Thymus (tissue), 11 donors: ENCODE results near the gene MAP6D1. TPM values are rescaled to one million over a fixed set of nuclear protein-coding genes. Genes with fewer than 3 reads are reported as not detected.
"Not testable (repeated sequence)": the region's sequence is repeated elsewhere in the genome, so short reads cannot be mapped to it uniquely, and the experiment has no call there.

Experiments used
- DNase-seq, 9 donors: peaks; one replicate each; pipeline ENCODE4 v3.0.0-alpha.2; 2013; ENCODE audit warnings: low spot score in 9 of 9, low read depth in 6 of 9, missing footprints in 1 of 9
- H3K27ac ChIP-seq, 2 donors: one replicate each; pipeline ENCODE4 v1.5.1; 2013; ENCODE audit warnings: control low read depth in 1 of 2, low read depth in 1 of 2, low read length in 1 of 2, mild to moderate bottlenecking in 1 of 2, moderate library complexity in 1 of 2
- H3K27me3 ChIP-seq, 2 donors: one replicate each; pipeline ENCODE4 v1.5.1; 2013; ENCODE audit warnings: low read length in 1 of 2; ENCODE audit not compliant: control insufficient read depth in 2 of 2, insufficient read depth in 1 of 2
- H3K36me3 ChIP-seq, 2 donors: one replicate each; pipeline ENCODE4 v1.5.1; 2013; ENCODE audit warnings: low read length in 1 of 2, mild to moderate bottlenecking in 1 of 2, moderate library complexity in 1 of 2; ENCODE audit not compliant: control insufficient read depth in 2 of 2, insufficient read depth in 2 of 2
- H3K4me1 ChIP-seq, 2 donors: one replicate each; pipeline ENCODE4 v1.5.1; 2013; ENCODE audit warnings: low read length in 2 of 2; ENCODE audit not compliant: control insufficient read depth in 2 of 2, insufficient read depth in 2 of 2
- H3K4me3 ChIP-seq, 2 donors: one replicate each; pipeline ENCODE4 v1.5.1; 2013; ENCODE audit warnings: low read length in 2 of 2, control low read depth in 1 of 2, mild to moderate bottlenecking in 1 of 2
- H3K9me3 ChIP-seq, 2 donors: one replicate each; pipeline ENCODE4 v1.5.1; 2013; ENCODE audit warnings: low read length in 1 of 2, mild to moderate bottlenecking in 1 of 2; ENCODE audit not compliant: control insufficient read depth in 2 of 2, insufficient read depth in 1 of 2
- WGBS: extraction: QIAGEN DNeasy Blood & Tissue Kit; methylation state at CpG from one replicate; pipeline ENCODE4 v1.1.7; 2013; 5-methylcytosine and 5-hydroxymethylcytosine counted together
- polyA plus RNA-seq: library from polyadenylated mRNA; stranded (reverse); fragments of 200-250 nt; gene quantifications from one replicate; pipeline ENCODE4 v1.2.3, GENCODE V29; 2013
- total RNA-seq: library from RNA; stranded (reverse); fragments of 120-200 nt; gene quantifications from one replicate; pipeline ENCODE4 v1.2.4, GENCODE V29; 2013
- donor health status: healthy.

Gene MAP6D1
- total and polyA plus RNA-seq, 2 donors: 4.1 to 4.8 TPM

DNA sequence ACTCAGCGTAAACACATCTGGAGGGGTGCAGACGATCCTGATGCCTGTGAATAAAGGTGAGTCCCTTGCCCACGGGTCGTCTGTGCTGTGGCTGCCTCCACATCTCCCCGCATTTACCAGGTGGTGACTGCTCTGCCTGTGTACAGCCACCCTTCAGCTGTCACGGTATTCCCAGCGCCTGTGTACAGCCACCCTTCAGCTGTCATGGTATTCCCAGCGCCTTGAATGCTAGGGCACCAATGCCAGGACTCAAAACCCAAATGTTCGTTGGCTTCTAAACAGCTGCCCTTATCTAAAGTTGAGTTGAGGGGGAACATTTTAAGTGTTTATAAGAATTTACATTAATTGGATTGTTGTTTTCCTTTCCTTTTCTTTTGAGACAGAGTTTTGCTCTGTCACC is 27.4 kb downstream of the MAP6D1 start:
- H3K4me3 ChIP-seq: no peak overlapping the region
- no peaks in the 10 kb centered on the region for H3K27me3 ChIP-seq
- 98% methylated on average over 9 of the region's 9 CpGs for WGBS
- H3K36me3 ChIP-seq: peaks cover 57 to 72% of the 10 kb centered on the region in 2 donors
- no peaks in the 10 kb centered on the region for H3K4me1 ChIP-seq
- no peaks in the 10 kb centered on the region for H3K9me3 ChIP-seq
- no peak for DNase-seq
- no peak overlapping the region for H3K27ac ChIP-seq

DNA sequence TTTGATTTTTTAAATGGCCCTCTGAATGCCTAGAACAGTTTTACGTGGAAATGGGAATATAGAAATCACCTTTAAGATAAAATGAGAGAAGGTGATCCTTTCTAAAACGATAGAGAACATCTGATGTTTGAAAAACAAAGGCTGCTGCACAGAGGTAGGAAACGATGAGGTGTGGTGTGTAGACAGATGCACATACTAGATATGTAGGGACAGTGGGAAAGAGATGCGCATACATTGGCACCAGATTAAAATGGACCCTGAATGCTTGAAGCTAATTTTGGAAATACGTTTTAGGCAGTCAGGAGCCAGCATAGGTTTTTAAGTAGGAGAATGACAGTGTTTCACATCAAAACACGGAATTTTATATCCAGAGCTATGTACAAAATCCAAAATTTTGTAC is 29.0 kb downstream of the MAP6D1 start:
- DNase-seq: no peak
- H3K4me1 ChIP-seq: no peaks in the 10 kb centered on the region
- H3K4me3 ChIP-seq: no peak overlapping the region
- H3K9me3 ChIP-seq: no peaks in the 10 kb centered on the region
- 98% methylated on average over 6 of the region's 6 CpGs for WGBS
- H3K36me3 ChIP-seq: peaks cover 50 to 70% of the 10 kb centered on the region in 2 donors
- no peaks in the 10 kb centered on the region for H3K27me3 ChIP-seq
- no peak overlapping the region for H3K27ac ChIP-seq

DNA sequence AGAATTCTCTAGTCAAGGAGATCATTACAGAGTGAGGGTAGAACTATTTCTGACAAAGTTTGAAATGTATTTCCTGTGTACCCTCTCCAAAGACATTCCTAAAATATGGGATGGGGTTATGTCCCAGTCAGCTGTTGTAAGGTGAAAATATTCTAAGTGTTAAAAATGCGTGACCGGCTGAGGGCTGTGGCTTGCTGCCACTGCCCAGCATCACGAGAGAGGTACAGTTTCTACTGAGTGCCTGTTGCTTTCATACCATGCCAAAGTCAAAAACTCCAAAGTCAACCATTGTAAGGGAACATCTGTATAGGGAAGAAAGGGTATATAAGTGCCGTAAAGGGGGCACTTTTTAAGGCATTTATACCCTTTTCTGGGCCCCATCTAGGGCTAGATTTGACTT is 30.9 kb downstream of the MAP6D1 start:
- Histone ChIP-seq H3K9me3 (no peaks in the 10 kb centered on the region), H3K4me3 (no peak overlapping the region), H3K27ac (no peak overlapping the region), H3K4me1 (peaks cover 12 to 17% of the 10 kb centered on the region in 2 donors), H3K36me3 (peaks cover 42 to 61% of the 10 kb centered on the region in 2 donors), H3K27me3 (no peaks in the 10 kb centered on the region)
- no peak for DNase-seq
- WGBS: 97% methylated on average over 4 of the region's 4 CpGs

DNA sequence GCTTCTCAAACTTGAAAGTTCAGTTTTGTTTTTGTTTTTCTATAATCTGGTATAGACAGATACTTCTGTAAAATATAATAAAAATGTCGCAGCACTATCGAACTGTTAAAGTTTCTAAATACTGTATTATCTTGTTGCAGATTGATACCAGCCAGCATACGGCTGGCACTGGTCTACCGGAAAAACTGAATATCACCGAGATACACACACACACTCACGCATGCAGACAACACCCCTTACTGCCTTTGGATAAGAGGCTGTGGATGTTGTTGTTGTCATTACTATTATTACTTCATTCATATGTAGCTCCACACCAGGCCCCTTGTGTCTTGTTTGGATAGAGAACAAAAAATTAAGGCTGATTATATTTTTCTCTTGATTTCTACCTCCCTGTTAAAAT is 32.4 kb downstream of the MAP6D1 start:
- Histone ChIP-seq H3K36me3 (peaks cover 27 to 53% of the 10 kb centered on the region in 2 donors), H3K27me3 (no peaks in the 10 kb centered on the region), H3K9me3 (no peaks in the 10 kb centered on the region), H3K4me3 (no peak overlapping the region), H3K4me1 (peaks cover 12 to 25% of the 10 kb centered on the region in 2 donors), H3K27ac (no peak overlapping the region)
- 98% methylated on average over 6 of the region's 6 CpGs for WGBS
- no peak for DNase-seq

DNA sequence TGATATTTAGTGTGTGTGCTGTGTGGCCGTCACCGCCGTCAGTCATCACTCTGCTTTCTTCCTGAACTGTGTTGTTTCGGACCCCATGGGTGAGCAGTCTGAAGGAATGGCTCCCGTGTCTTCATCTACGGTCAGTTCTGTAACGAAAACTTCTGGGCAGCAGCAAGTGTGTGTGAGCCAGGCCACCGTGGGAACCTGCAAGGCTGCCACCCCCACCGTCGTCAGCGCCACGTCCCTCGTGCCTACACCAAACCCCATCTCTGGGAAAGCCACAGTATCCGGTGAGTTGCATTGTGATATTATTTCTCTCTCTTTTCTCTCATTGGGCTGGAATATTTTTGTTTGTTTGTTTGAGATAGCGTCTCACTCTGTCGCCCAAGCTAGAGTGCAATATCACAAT is 34.7 kb downstream of the MAP6D1 start:
- Histone ChIP-seq H3K4me3 (no peak overlapping the region), H3K27ac (peak overlapping the region; percentile 74 to 95), H3K9me3 (no peaks in the 10 kb centered on the region), H3K4me1 (peaks cover 12 to 29% of the 10 kb centered on the region in 2 donors), H3K27me3 (no peaks in the 10 kb centered on the region), H3K36me3 (peaks cover 31 to 55% of the 10 kb centered on the region in 2 donors)
- no peak for DNase-seq
- 98% methylated on average over 16 of the region's 16 CpGs for WGBS

DNA sequence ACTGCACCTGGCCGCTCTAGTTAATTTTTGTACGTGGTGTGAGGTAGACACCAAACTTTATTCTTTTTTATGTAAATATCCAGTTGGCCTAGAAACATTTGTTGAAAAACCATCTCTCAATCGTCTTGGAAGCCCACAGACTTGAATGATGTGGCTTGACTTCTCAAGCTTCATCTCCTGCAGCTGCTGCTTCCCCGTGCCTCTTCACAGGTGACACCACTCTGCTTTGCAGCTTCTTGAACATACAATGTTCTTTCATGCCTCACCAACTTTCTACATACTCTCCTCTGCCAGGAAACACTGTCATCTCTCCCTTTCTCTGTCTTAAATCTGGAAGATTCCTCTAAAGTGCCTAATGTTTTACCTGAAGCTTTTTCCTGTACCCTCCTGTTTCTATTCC is 35.6 kb downstream of the MAP6D1 start:
- 9% methylated on average over 4 of the region's 4 CpGs for WGBS
- peak overlapping the region; percentile 83 to 95 for H3K27ac ChIP-seq
- H3K9me3 ChIP-seq: no peaks in the 10 kb centered on the region
- peaks cover 12 to 29% of the 10 kb centered on the region in 2 donors for H3K4me1 ChIP-seq
- peak overlapping the region in 1 of 2 donors; percentile 17 for H3K4me3 ChIP-seq
- peak; percentile 52 to 95 (median 83) for DNase-seq
- peaks cover 26 to 59% of the 10 kb centered on the region in 2 donors for H3K36me3 ChIP-seq
- no peaks in the 10 kb centered on the region for H3K27me3 ChIP-seq

DNA sequence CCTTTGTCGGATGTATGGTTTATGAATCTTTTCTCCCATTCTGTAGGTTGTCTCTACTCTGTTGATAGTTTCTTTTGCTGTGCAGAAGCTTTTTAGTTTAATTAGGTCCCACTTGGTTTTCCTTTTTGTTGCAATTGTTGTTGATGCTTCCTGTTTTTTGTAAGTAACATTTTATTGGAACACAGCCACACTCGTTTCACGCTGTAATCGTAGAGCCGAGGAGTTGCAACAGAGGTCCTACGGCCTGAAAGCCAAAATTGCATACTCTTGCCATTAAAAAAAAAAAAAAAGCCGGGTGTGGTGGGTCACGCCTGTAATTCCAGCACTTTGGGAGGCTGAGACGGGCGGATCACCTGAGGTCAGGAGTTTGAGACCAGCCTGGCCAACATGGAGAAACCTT is 40.9 kb downstream of the MAP6D1 start:
- not testable (repeated sequence) for H3K27ac ChIP-seq, H3K27me3 ChIP-seq, DNase-seq, H3K9me3 ChIP-seq, H3K4me3 ChIP-seq
- H3K36me3 ChIP-seq: peaks cover 31 to 70% of the 10 kb centered on the region in 2 donors
- H3K4me1 ChIP-seq: peaks cover 0 to 13% of the 10 kb centered on the region in 2 donors
- 97% methylated on average over 10 of the region's 10 CpGs for WGBS

DNA sequence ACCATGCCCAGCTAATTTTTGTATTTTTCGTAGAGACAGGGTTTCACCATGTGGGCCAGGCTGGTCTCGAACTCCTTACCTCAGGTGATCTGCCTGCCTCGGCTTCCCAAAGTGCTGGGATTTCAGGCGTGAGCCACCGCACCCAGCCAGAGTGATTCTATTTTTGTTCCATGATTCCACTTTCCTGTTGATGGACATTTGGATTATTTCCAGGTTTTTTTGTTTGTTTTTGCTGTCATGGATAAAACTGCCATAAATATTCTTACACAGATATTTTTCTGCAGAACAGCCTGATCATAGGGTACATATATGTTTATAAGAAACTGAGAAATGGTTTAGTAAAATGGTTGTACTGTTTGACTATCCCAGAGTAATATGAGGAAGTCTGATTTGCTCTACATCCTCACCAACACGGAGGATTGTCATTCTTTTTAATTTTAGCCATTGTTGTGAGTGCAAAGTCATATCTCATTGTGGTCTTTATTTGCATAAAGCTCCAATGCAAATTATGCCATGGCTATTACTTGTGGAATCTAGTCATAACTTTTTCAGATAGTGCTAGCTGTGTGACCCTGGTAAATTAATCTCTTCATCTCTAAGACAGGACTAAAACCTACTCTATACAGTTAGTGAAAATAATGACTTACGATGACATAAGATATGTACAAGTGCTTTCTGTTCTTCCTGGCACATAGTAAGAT is 42.7 kb downstream of the MAP6D1 start:
- H3K36me3 ChIP-seq: peaks cover 40 to 77% of the 10 kb centered on the region in 2 donors

DNA sequence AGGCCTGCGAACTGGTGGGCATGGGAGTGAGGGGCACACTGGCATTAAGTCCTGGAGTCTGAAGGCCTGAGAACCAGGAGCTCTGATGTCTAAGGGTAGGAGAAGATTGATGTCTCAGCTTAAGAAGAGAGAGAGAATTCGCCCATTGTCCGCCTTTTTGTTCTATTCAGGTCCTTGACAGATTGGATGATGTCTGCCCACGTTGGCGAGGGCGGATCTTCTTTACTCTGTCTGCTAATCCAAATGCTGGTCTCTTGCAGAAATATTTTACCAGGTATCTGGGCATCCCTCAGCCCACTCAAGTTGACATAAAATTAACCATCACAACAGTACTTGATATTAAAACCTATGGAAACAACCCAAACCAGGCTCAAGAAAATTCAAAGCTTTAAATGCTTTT is 44.1 kb downstream of the MAP6D1 start:
- H3K4me1 ChIP-seq: peaks cover 0 to 3% of the 10 kb centered on the region in 2 donors
- H3K9me3 ChIP-seq: no peaks in the 10 kb centered on the region
- no peaks in the 10 kb centered on the region for H3K27me3 ChIP-seq
- peaks cover 43 to 81% of the 10 kb centered on the region in 2 donors for H3K36me3 ChIP-seq
- no peak for DNase-seq
- no peak overlapping the region for H3K4me3 ChIP-seq
- WGBS: 97% methylated on average over 6 of the region's 6 CpGs
- no peak overlapping the region for H3K27ac ChIP-seq

More for the DNA sequence above, 42.7 kb downstream of the MAP6D1 start:
- Histone ChIP-seq H3K9me3 (no peaks in the 10 kb centered on the region), H3K4me3 (no peak overlapping the region), H3K27ac (no peak overlapping the region), H3K27me3 (no peaks in the 10 kb centered on the region), H3K4me1 (peaks cover 0 to 3% of the 10 kb centered on the region in 2 donors)
- 93% methylated on average over 7 of the region's 7 CpGs for WGBS
- DNase-seq: no peak
